GM23248 (cell line): ENCODE results near the gene PRKCA. TPM values are rescaled to one million over a fixed set of nuclear protein-coding genes. Genes with fewer than 3 reads are reported as not detected.

Experiments
- DNase-seq: peaks from one replicate; pipeline ENCODE4 v3.0.0-alpha.2; 2015
- H2AFZ ChIP-seq: fragments of 200-600 bp; sonication (generic); 2 replicates; pipeline ENCODE4 v1.6.1; 2016; ENCODE audit warnings: antibody characterized with exemption
- H3F3A ChIP-seq: fragments of 200-600 bp; sonication (generic); 2 replicates; pipeline ENCODE4 v1.6.1; 2016; ENCODE audit warnings: mild to moderate bottlenecking, antibody characterized with exemption, mixed run types; ENCODE audit not compliant: insufficient read depth
- H3K27ac ChIP-seq: fragments of 200-600 bp; sonication (generic); 2 replicates; pipeline ENCODE4 v1.5.1; 2016; ENCODE audit warnings: mild to moderate bottlenecking
- H3K27me3 ChIP-seq: fragments of 200-600 bp; sonication (generic); replicated peaks from 2 replicates; pipeline ENCODE4 v1.6.1; 2016; ENCODE audit warnings: mild to moderate bottlenecking; ENCODE audit not compliant: insufficient read depth
- H3K36me3 ChIP-seq: fragments of 200-600 bp; sonication (generic); 2 replicates; pipeline ENCODE4 v1.6.1; 2016; ENCODE audit warnings: low read depth, mild to moderate bottlenecking
- H3K4me1 ChIP-seq: fragments of 200-600 bp; sonication (generic); 2 replicates; pipeline ENCODE4 v1.6.1; 2016; ENCODE audit warnings: mild to moderate bottlenecking; ENCODE audit not compliant: insufficient read depth
- H3K4me2 ChIP-seq: fragments of 200-600 bp; sonication (generic); one replicate; pipeline ENCODE4 v1.6.1; 2016; ENCODE audit warnings: mild to moderate bottlenecking; ENCODE audit not compliant: unreplicated experiment
- H3K4me3 ChIP-seq: fragments of 200-600 bp; sonication (generic); 2 replicates; pipeline ENCODE4 v1.5.1; 2016; ENCODE audit warnings: mild to moderate bottlenecking
- H3K79me2 ChIP-seq: fragments of 200-600 bp; sonication (generic); 2 replicates; pipeline ENCODE4 v1.6.1; 2016; ENCODE audit warnings: mild to moderate bottlenecking; ENCODE audit not compliant: insufficient read depth
- H3K9ac ChIP-seq: fragments of 200-600 bp; sonication (generic); 2 replicates; pipeline ENCODE4 v1.6.1; 2016; ENCODE audit warnings: mild to moderate bottlenecking
- H3K9me2 ChIP-seq: fragments of 200-600 bp; sonication (generic); 2 replicates; pipeline ENCODE4 v1.6.1; 2016; ENCODE audit warnings: mixed run types, mild to moderate bottlenecking, moderate library complexity; ENCODE audit not compliant: insufficient read depth
- H3K9me3 ChIP-seq: fragments of 200-600 bp; sonication (generic); one replicate; pipeline ENCODE4 v1.6.1; 2017; ENCODE audit warnings: low read depth
- H4K20me1 ChIP-seq: fragments of 200-600 bp; sonication (generic); 2 replicates; pipeline ENCODE4 v1.6.0; 2016; ENCODE audit not compliant: insufficient read depth
- EZH2 ChIP-seq: fragments of 200-600 bp; sonication (generic); IDR thresholded peaks from 2 replicates; pipeline ENCODE4 v1.6.1; 2018; ENCODE audit warnings: antibody characterized with exemption, mild to moderate bottlenecking; ENCODE audit not compliant: insufficient read depth, poor library complexity, severe bottlenecking
- EZH2phosphoT487 ChIP-seq: fragments of 200-600 bp; sonication (generic); IDR thresholded peaks from 2 replicates; pipeline ENCODE4 v1.6.1; 2018; ENCODE audit warnings: antibody characterized with exemption, moderate library complexity, mild to moderate bottlenecking, low read depth; ENCODE audit not compliant: insufficient read depth
- WGBS, 2 experiments: methylation state at CpG; one replicate each; pipeline ENCODE4 v1.1.6; 2015 to 2017; ENCODE audit warnings: low lambda C conversion rate in 2 of 2, low coverage in 1 of 2; ENCODE audit errors: missing lambda C conversion rate in 2 of 2; 5-methylcytosine and 5-hydroxymethylcytosine counted together
- in situ Hi-C: fragments of 300-500 bp; cut with MboI; formaldehyde crosslinking; loops from 2 replicates; pipeline ENCODE4 v1.15.0; 2020
- polyA plus RNA-seq: library from polyadenylated mRNA; unstranded; fragments of >200 nt; fragmentation: Nextera tagmentation; extraction: Ambion mirVana; gene quantifications from 2 replicates; pipeline ENCODE4 v1.2.1, GENCODE V29; 2016
- total RNA-seq: library from RNA; depleted of rRNA; stranded (reverse); fragments of >200 nt; shearing (Covaris generic); gene quantifications from 2 replicates; pipeline ENCODE4 v1.2.3, GENCODE V29; 2014

Gene PRKCA
- total and polyA plus RNA-seq, 2 experiments from 2014 or later, result 17.3 to 28.5 TPM

GRCh38 chr17:66730461-66730923, 428.1 kb downstream of the PRKCA start:
- no peak overlapping the region for H2AFZ ChIP-seq
- TF ChIP-seq EZH2 (no peak), EZH2phosphoT487 (no peak)
- H3K36me3 ChIP-seq, result 0 out of 2 replicates have a peak, but pooled peaks cover 3% of the 10 kb centered on the region
- no peak overlapping the region for H3K9ac ChIP-seq
- no peaks in the 10 kb centered on the region for H3K79me2 ChIP-seq
- H3K4me2 ChIP-seq, result no peak overlapping the region
- DNase-seq, result no peak
- no peaks in the 10 kb centered on the region for H3K9me2 ChIP-seq
- no peak overlapping the region for H3K4me3 ChIP-seq
- no peaks in the 10 kb centered on the region for H3K27me3 ChIP-seq
- H3K4me1 ChIP-seq, result no peaks in the 10 kb centered on the region
- H3K9me3 ChIP-seq, result no peaks in the 10 kb centered on the region
- H4K20me1 ChIP-seq, result no peaks in the 10 kb centered on the region
- 84 to 88% methylated on average over 7 of the region's 7 CpGs for WGBS, 2 experiments
- in situ Hi-C loops, result no loop called here
- no peaks in the 10 kb centered on the region for H3F3A ChIP-seq
- H3K27ac ChIP-seq, result no peak overlapping the region

GRCh38 chr17:66733759-66734158, 431.3 kb downstream of the PRKCA start:
- 96 to 100% methylated on average over 2 of the region's 2 CpGs for WGBS, 2 experiments
- H3F3A ChIP-seq, result no peaks in the 10 kb centered on the region
- H3K9ac ChIP-seq, result no peak overlapping the region
- TF ChIP-seq EZH2, result no peak
- TF ChIP-seq EZH2phosphoT487, result no peak
- DNase-seq, result no peak
- no peaks in the 10 kb centered on the region for H3K9me2 ChIP-seq
- peaks cover 3% of the 10 kb centered on the region; the same call in 1 of the 2 replicates for H3K4me1 ChIP-seq
- H3K27ac ChIP-seq, result no peak overlapping the region
- H3K4me3 ChIP-seq, result no peak overlapping the region
- no peak overlapping the region for H2AFZ ChIP-seq
- in situ Hi-C loops, result no loop called here
- H3K79me2 ChIP-seq, result no peaks in the 10 kb centered on the region
- H4K20me1 ChIP-seq, result no peaks in the 10 kb centered on the region
- 0 out of 2 replicates have a peak, but pooled peaks cover 13% of the 10 kb centered on the region for H3K36me3 ChIP-seq
- no peaks in the 10 kb centered on the region for H3K27me3 ChIP-seq
- H3K4me2 ChIP-seq, result no peak overlapping the region
- H3K9me3 ChIP-seq, result no peaks in the 10 kb centered on the region

GRCh38 chr17:66734186-66734943, 432.0 kb downstream of the PRKCA start:
- 85 to 86% methylated on average over 8 of the region's 8 CpGs for WGBS, 2 experiments
- in situ Hi-C loops, result no loop called here

GRCh38 chr17:66737524-66737923, 435.1 kb downstream of the PRKCA start:
- peak; percentile 90 for DNase-seq
- H3K79me2 ChIP-seq, result no peaks in the 10 kb centered on the region
- peaks cover 3% of the 10 kb centered on the region; the same call in 1 of the 2 replicates for H3K4me1 ChIP-seq
- H3K36me3 ChIP-seq, result peaks cover 34% of the 10 kb centered on the region; the same call in 1 of the 2 replicates
- H3K9ac ChIP-seq, result peak overlapping the region; percentile 64
- in situ Hi-C loops, result no loop called here
- H3F3A ChIP-seq, result no peaks in the 10 kb centered on the region
- 20 to 28% methylated on average over 12 of the region's 12 CpGs for WGBS, 2 experiments
- peak overlapping the region; percentile 77 for H3K27ac ChIP-seq
- H3K9me3 ChIP-seq, result no peaks in the 10 kb centered on the region
- H2AFZ ChIP-seq, result 0 out of 2 replicates have a peak overlapping the region, but pooled peaks have one; percentile 38
- H3K27me3 ChIP-seq, result no peaks in the 10 kb centered on the region
- H3K4me2 ChIP-seq, result peak overlapping the region; percentile 2
- TF ChIP-seq EZH2, result no peak
- no peak for TF ChIP-seq EZH2phosphoT487
- no peak overlapping the region for H3K4me3 ChIP-seq
- H4K20me1 ChIP-seq, result no peaks in the 10 kb centered on the region
- no peaks in the 10 kb centered on the region for H3K9me2 ChIP-seq

More at GRCh38 chr17:66734186-66734943, 432.0 kb downstream of the PRKCA start:
- no peaks in the 10 kb centered on the region for H3K79me2 ChIP-seq
- TF ChIP-seq EZH2phosphoT487, result no peak
- TF ChIP-seq EZH2, result no peak
- no peak overlapping the region for H3K27ac ChIP-seq
- no peak overlapping the region for H2AFZ ChIP-seq
- no peaks in the 10 kb centered on the region for H4K20me1 ChIP-seq
- H3K4me3 ChIP-seq, result no peak overlapping the region
- no peaks in the 10 kb centered on the region for H3K27me3 ChIP-seq
- H3K36me3 ChIP-seq, result 0 out of 2 replicates have a peak, but pooled peaks cover 17% of the 10 kb centered on the region
- DNase-seq, result no peak
- no peaks in the 10 kb centered on the region for H3F3A ChIP-seq
- H3K4me1 ChIP-seq, result peaks cover 3% of the 10 kb centered on the region; the same call in 1 of the 2 replicates
- no peaks in the 10 kb centered on the region for H3K9me2 ChIP-seq
- no peaks in the 10 kb centered on the region for H3K9me3 ChIP-seq
- H3K4me2 ChIP-seq, result no peak overlapping the region
- no peak overlapping the region for H3K9ac ChIP-seq
